Measurements from ENCODE around the gene HMGB1.
A peak's percentile ranks its signal among the peaks of the same experiment; 100 is the strongest.
"Not testable (repeated sequence)": the region's sequence is repeated elsewhere in the genome, so short reads cannot be mapped to it uniquely, and the experiment has no call there.

HMGB1 gene

GRCh38 chr13:30465343-30465592 is 468 bp downstream of the HMGB1 start:
- DNase-seq: no peak

- peak; percentile 56 to 87 (median 82) for DNase-seq
Observed at GRCh38 chr13:30464496-30465342, 1.0 kb downstream of the HMGB1 start.

- peak in 2 of 3 experiments; percentile 45 to 68 for DNase-seq
Observed at GRCh38 chr13:30463787-30464495, 1.8 kb downstream of the HMGB1 start.

- peak in 1 of 3 experiments; percentile 29 for DNase-seq
Observed at GRCh38 chr13:30461279-30462066, 4.3 kb downstream of the HMGB1 start.

GRCh38 chr13:30457306-30457891 is 8.3 kb downstream of the HMGB1 start:
- DNase-seq: peak in 1 of 3 experiments; percentile 5

- DNase-seq: peak in 1 of 3 experiments; percentile 1
Observed at GRCh38 chr13:30456290-30456689, 9.4 kb downstream of the HMGB1 start.

GRCh38 chr13:30454991-30455390 is 10.7 kb downstream of the HMGB1 start:
- DNase-seq: no peak

GRCh38 chr13:30453727-30454126 is 12.0 kb downstream of the HMGB1 start:
- DNase-seq: peak in 1 of 3 experiments; percentile 1

GRCh38 chr13:30451476-30451875 is 14.3 kb downstream of the HMGB1 start:
- not testable (repeated sequence) for DNase-seq

GRCh38 chr13:30450066-30450465 is 15.7 kb downstream of the HMGB1 start:
- DNase-seq: no peak

GRCh38 chr13:30448441-30448840 is 17.3 kb downstream of the HMGB1 start:
- no peak for DNase-seq

- DNase-seq: peak in 1 of 3 experiments; percentile 58
Observed at GRCh38 chr13:30446126-30446500, 19.6 kb downstream of the HMGB1 start.

- DNase-seq: no peak
Observed at GRCh38 chr13:30443957-30444404, 21.8 kb downstream of the HMGB1 start.

GRCh38 chr13:30443491-30443890 is 22.2 kb downstream of the HMGB1 start:
- DNase-seq: not testable (repeated sequence)

- DNase-seq: no peak
Observed at GRCh38 chr13:30442926-30443325, 22.8 kb downstream of the HMGB1 start.

GRCh38 chr13:30440910-30441703 is 24.6 kb downstream of the HMGB1 start:
- no peak for DNase-seq

- DNase-seq: no peak
Observed at GRCh38 chr13:30438286-30438685, 27.4 kb downstream of the HMGB1 start.

GRCh38 chr13:30437177-30437576 is 28.6 kb downstream of the HMGB1 start:
- DNase-seq: no peak

GRCh38 chr13:30435911-30436451 is 29.8 kb downstream of the HMGB1 start:
- no peak for DNase-seq

- no peak for DNase-seq
Observed at GRCh38 chr13:30431269-30431940, 34.3 kb downstream of the HMGB1 start.
